Activated CD4-positive, alpha-beta memory T cell treated with anti-CD3 and anti-CD28 coated beads, Interleukin-2, amount 10 ng/mL, durations not matched to agents 7 days and 5 days (primary cell): ENCODE measurements around the gene FADD. TPM values are rescaled to one million over a fixed set of nuclear protein-coding genes. Genes with fewer than 3 reads are reported as not detected.

Experiments
- CTCF ChIA-PET: fragments of 350-600 bp; sonication (Branson Sonifier 250); formaldehyde crosslinking; loops from one replicate; lab custom pipeline; 2021; ENCODE audit warnings: antibody characterized with exemption, inconsistent platforms; lab: Charles Lee
- POLR2A ChIA-PET: fragments of 350-600 bp; sonication (Branson Sonifier 250); formaldehyde crosslinking; loops from one replicate; lab custom pipeline; 2021; ENCODE audit warnings: antibody characterized with exemption; lab: Charles Lee
- DNase-seq: peaks from one replicate; pipeline ENCODE4 v3.0.0-alpha.2; 2020
- H3K27ac Mint-ChIP-seq: one replicate; pipeline ENCODE4 v1.8.0; 2021; ENCODE audit warnings: mild to moderate bottlenecking, mixed read lengths
- H3K27me3 Mint-ChIP-seq: one replicate; pipeline ENCODE4 v1.8.0; 2021; ENCODE audit warnings: mixed read lengths
- H3K36me3 Mint-ChIP-seq: one replicate; pipeline ENCODE4 v1.8.0; 2021; ENCODE audit warnings: low read depth, mixed read lengths
- H3K4me1 Mint-ChIP-seq: one replicate; pipeline ENCODE4 v1.8.0; 2021; ENCODE audit warnings: mixed read lengths
- H3K4me3 Mint-ChIP-seq: one replicate; pipeline ENCODE4 v1.8.0; 2021; ENCODE audit warnings: mild to moderate bottlenecking, mixed read lengths
- H3K9me3 Mint-ChIP-seq: one replicate; pipeline ENCODE4 v1.8.0; 2021; ENCODE audit warnings: mixed read lengths
- total RNA-seq, 2 experiments: library from RNA; stranded (reverse); gene quantifications; one replicate each; pipeline ENCODE4 v1.2.3, GENCODE V29; 2021

FADD gene
- total RNA-seq, 2 experiments from 2014 or later = 39.5 to 39.8 TPM

- Mint-ChIP-seq H3K4me1 (no peaks in the 10 kb centered on the region), H3K27me3 (peaks cover 2% of the 10 kb centered on the region), H3K27ac (no peak overlapping the region), H3K9me3 (no peaks in the 10 kb centered on the region), H3K4me3 (no peak overlapping the region), H3K36me3 (no peaks in the 10 kb centered on the region)
- ChIA-PET CTCF (interaction anchor here (1.2 kb wide), 1 partner anchor 27 kb away, joined by 3 read pairs; no protein-coding TSS in a partner anchor), POLR2A (no interaction called here)
- no peak for DNase-seq
These were observed 33.5 kb upstream of the FADD start for GRCh38 chr11:70169632-70170031.

- CTCF ChIA-PET = interaction anchor here (1.2 kb wide), 1 partner anchor 26 kb away, joined by 3 read pairs; no protein-coding TSS in a partner anchor
- H3K4me1 Mint-ChIP-seq = no peaks in the 10 kb centered on the region
- no peak for DNase-seq
- H3K9me3 Mint-ChIP-seq = no peaks in the 10 kb centered on the region
- H3K4me3 Mint-ChIP-seq = no peak overlapping the region
- POLR2A ChIA-PET = no interaction called here
- H3K27ac Mint-ChIP-seq = no peak overlapping the region
- H3K27me3 Mint-ChIP-seq = peaks cover 2% of the 10 kb centered on the region
- no peaks in the 10 kb centered on the region for H3K36me3 Mint-ChIP-seq
These were observed 32.4 kb upstream of the FADD start for GRCh38 chr11:70170596-70171210.

- POLR2A ChIA-PET = no interaction called here
- no peak for DNase-seq
- H3K4me3 Mint-ChIP-seq = no peak overlapping the region
- CTCF ChIA-PET = no interaction called here
- H3K9me3 Mint-ChIP-seq = no peaks in the 10 kb centered on the region
- H3K27me3 Mint-ChIP-seq = peaks cover 2% of the 10 kb centered on the region
- no peak overlapping the region for H3K27ac Mint-ChIP-seq
- H3K36me3 Mint-ChIP-seq = no peaks in the 10 kb centered on the region
- H3K4me1 Mint-ChIP-seq = no peaks in the 10 kb centered on the region
These were observed 30.1 kb upstream of the FADD start for GRCh38 chr11:70173018-70173417.

- no peak overlapping the region for H3K4me3 Mint-ChIP-seq
- peaks cover 2% of the 10 kb centered on the region for H3K27me3 Mint-ChIP-seq
- no peak for DNase-seq
- POLR2A ChIA-PET = no interaction called here
- H3K27ac Mint-ChIP-seq = no peak overlapping the region
- no peaks in the 10 kb centered on the region for H3K4me1 Mint-ChIP-seq
- no peaks in the 10 kb centered on the region for H3K9me3 Mint-ChIP-seq
- no peaks in the 10 kb centered on the region for H3K36me3 Mint-ChIP-seq
- CTCF ChIA-PET = interaction anchor here (1.1 kb wide), 1 partner anchor 93 kb away, joined by 3 read pairs; no protein-coding TSS in a partner anchor
These were observed 28.4 kb upstream of the FADD start for GRCh38 chr11:70174547-70175235.

- POLR2A ChIA-PET = no interaction called here
- H3K4me3 Mint-ChIP-seq = no peak overlapping the region
- no peaks in the 10 kb centered on the region for H3K9me3 Mint-ChIP-seq
- no peaks in the 10 kb centered on the region for H3K36me3 Mint-ChIP-seq
- no peak overlapping the region for H3K27ac Mint-ChIP-seq
- CTCF ChIA-PET = interaction anchor here (1.1 kb wide), 1 partner anchor 93 kb away, joined by 3 read pairs; no protein-coding TSS in a partner anchor
- H3K4me1 Mint-ChIP-seq = no peaks in the 10 kb centered on the region
- DNase-seq = no peak
- peaks cover 2% of the 10 kb centered on the region for H3K27me3 Mint-ChIP-seq
These were observed 27.8 kb upstream of the FADD start for GRCh38 chr11:70175236-70175698.

GRCh38 chr11:70176940-70177689 is 26.0 kb upstream of the FADD start:
- no peak overlapping the region for H3K27ac Mint-ChIP-seq
- POLR2A ChIA-PET = no interaction called here
- peaks cover 2% of the 10 kb centered on the region for H3K27me3 Mint-ChIP-seq
- no peaks in the 10 kb centered on the region for H3K4me1 Mint-ChIP-seq
- H3K4me3 Mint-ChIP-seq = no peak overlapping the region
- CTCF ChIA-PET = interaction anchor here (0.7 to 1.0 kb wide), 5 partner anchors 19 to 575 kb away, joined by 3 to 4 read pairs (median 3); no protein-coding TSS in a partner anchor
- peak; percentile 64 for DNase-seq
- no peaks in the 10 kb centered on the region for H3K36me3 Mint-ChIP-seq
- H3K9me3 Mint-ChIP-seq = no peaks in the 10 kb centered on the region

GRCh38 chr11:70180906-70181305 is 22.2 kb upstream of the FADD start:
- no peaks in the 10 kb centered on the region for H3K4me1 Mint-ChIP-seq
- DNase-seq = no peak
- no peaks in the 10 kb centered on the region for H3K36me3 Mint-ChIP-seq
- no peaks in the 10 kb centered on the region for H3K9me3 Mint-ChIP-seq
- H3K27me3 Mint-ChIP-seq = no peaks in the 10 kb centered on the region
- ChIA-PET CTCF (no interaction called here), POLR2A (no interaction called here)
- H3K27ac Mint-ChIP-seq = no peak overlapping the region
- H3K4me3 Mint-ChIP-seq = no peak overlapping the region

- Mint-ChIP-seq H3K27ac (no peak overlapping the region), H3K9me3 (no peaks in the 10 kb centered on the region), H3K36me3 (no peaks in the 10 kb centered on the region), H3K4me1 (no peaks in the 10 kb centered on the region), H3K4me3 (no peak overlapping the region), H3K27me3 (no peaks in the 10 kb centered on the region)
- POLR2A ChIA-PET = no interaction called here
- no peak for DNase-seq
- CTCF ChIA-PET = interaction anchor here (0.6 kb wide), 1 partner anchor 163 kb away, joined by 3 read pairs; no protein-coding TSS in a partner anchor
These were observed 20.8 kb upstream of the FADD start for GRCh38 chr11:70182266-70182665.

GRCh38 chr11:70183032-70183431 is 20.1 kb upstream of the FADD start:
- ChIA-PET POLR2A (no interaction called here), CTCF (interaction anchor here (0.6 kb wide), 1 partner anchor 124 kb away, joined by 3 read pairs; no protein-coding TSS in a partner anchor)
- no peaks in the 10 kb centered on the region for H3K36me3 Mint-ChIP-seq
- H3K27ac Mint-ChIP-seq = no peak overlapping the region
- no peak for DNase-seq
- H3K9me3 Mint-ChIP-seq = no peaks in the 10 kb centered on the region
- no peaks in the 10 kb centered on the region for H3K4me1 Mint-ChIP-seq
- no peak overlapping the region for H3K4me3 Mint-ChIP-seq
- no peaks in the 10 kb centered on the region for H3K27me3 Mint-ChIP-seq

- DNase-seq = no peak
- POLR2A ChIA-PET = interaction anchor here (0.6 kb wide), 1 partner anchor 82 kb away, joined by 3 read pairs; no protein-coding TSS in a partner anchor
- Mint-ChIP-seq H3K36me3 (no peaks in the 10 kb centered on the region), H3K27ac (no peak overlapping the region), H3K27me3 (no peaks in the 10 kb centered on the region), H3K4me3 (no peak overlapping the region), H3K4me1 (no peaks in the 10 kb centered on the region), H3K9me3 (no peaks in the 10 kb centered on the region)
- CTCF ChIA-PET = interaction anchor here (0.6 kb wide), 1 partner anchor 124 kb away, joined by 3 read pairs; no protein-coding TSS in a partner anchor
These were observed 19.5 kb upstream of the FADD start for GRCh38 chr11:70183483-70184176.

GRCh38 chr11:70184396-70184795 is 18.7 kb upstream of the FADD start:
- no peaks in the 10 kb centered on the region for H3K36me3 Mint-ChIP-seq
- H3K9me3 Mint-ChIP-seq = no peaks in the 10 kb centered on the region
- H3K4me3 Mint-ChIP-seq = no peak overlapping the region
- no peaks in the 10 kb centered on the region for H3K27me3 Mint-ChIP-seq
- no peak for DNase-seq
- POLR2A ChIA-PET = no interaction called here
- no peak overlapping the region for H3K27ac Mint-ChIP-seq
- no peaks in the 10 kb centered on the region for H3K4me1 Mint-ChIP-seq
- CTCF ChIA-PET = no interaction called here

- ChIA-PET CTCF (no interaction called here), POLR2A (no interaction called here)
- no peak overlapping the region for H3K4me3 Mint-ChIP-seq
- no peaks in the 10 kb centered on the region for H3K9me3 Mint-ChIP-seq
- H3K27me3 Mint-ChIP-seq = no peaks in the 10 kb centered on the region
- H3K4me1 Mint-ChIP-seq = no peaks in the 10 kb centered on the region
- H3K36me3 Mint-ChIP-seq = no peaks in the 10 kb centered on the region
- no peak overlapping the region for H3K27ac Mint-ChIP-seq
- DNase-seq = no peak
These were observed 17.6 kb upstream of the FADD start for GRCh38 chr11:70185348-70186055.
